Activated gamma-delta T cell (primary cell): Measurements from ENCODE around the gene MT1E.

ENCODE experiments used
- DNase-seq: peaks from one replicate; lab custom pipeline; 2025; lab: John Stamatoyannopoulos, UW

Gene MT1E

DNA sequence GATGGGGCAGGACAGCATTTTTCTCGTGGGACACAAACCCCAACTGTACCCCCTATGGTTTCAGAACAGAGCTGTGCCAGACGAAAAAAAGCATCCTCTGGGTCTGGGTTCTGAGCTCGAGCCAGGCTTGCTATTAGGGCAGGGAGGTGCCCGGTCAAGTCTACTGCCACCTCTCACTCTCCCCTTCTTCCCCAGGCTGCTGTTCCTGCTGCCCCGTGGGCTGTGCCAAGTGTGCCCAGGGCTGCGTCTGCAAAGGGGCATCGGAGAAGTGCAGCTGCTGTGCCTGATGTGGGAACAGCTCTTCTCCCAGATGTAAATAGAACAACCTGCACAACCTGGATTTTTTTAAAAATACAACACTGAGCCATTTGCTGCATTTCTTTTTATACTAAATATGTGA, 1.1 kb downstream of the MT1E start:
- no peak for DNase-seq

DNA sequence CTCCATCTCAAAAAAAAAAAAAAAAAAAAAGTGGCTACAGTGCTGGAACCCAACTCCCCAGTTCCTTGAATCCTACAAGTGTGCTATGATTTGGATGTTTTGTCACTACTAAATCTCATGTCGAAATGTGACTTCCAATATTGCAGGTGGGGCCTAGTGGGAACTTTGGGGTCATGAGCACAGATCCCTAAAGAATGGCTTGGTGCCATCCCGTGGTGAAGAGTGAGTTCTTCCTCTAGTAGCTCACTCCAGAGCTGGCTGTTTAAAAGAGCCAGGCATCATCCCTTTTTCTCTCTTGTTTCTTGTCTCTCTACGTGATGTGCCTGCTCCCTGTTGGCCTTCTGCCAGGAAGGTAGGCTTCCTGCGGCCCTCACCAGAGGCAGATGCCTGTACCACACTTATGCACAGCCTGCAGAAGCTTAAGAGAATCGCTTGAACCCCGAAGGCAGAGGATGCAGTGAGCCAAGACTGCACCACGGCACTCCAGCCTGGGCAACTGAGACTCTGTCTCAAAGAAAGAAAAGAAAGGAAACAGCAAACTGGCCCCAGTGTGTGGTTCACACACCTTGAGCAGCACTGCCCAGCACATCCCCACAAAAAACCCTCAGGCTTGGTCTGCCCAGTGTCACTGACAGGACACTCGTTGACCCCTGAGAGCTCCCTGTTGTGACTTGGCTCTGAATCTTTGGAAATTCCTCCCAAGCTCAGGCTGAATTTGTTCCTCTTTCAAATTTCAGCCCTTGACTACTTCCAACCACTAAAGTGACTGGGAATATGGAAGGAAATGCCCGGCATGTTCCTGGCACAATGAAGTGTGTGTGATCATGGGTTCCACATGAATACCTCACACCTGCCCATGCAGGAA, 3.1 kb downstream of the MT1E start:
- no peak for DNase-seq

DNA sequence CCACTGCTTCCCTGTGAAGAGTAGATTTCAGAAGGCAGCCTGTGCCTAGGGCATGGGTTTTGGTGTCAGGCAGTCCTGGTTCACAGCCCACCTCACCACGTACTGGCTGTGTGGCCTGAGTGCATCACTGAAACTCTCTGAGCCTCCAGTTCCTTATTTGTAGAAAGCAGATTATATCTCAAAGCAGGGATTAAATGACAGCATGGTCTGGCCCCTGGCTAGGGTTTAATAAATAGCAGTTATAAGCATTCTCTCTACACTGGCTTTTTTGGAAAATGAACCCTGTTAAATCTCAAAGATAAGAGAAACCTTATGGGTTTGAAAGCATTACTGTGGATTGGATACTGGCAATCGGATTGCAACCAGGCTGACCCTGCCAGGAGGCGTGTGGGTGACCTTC, 4.0 kb downstream of the MT1E start:
- DNase-seq: no peak

DNA sequence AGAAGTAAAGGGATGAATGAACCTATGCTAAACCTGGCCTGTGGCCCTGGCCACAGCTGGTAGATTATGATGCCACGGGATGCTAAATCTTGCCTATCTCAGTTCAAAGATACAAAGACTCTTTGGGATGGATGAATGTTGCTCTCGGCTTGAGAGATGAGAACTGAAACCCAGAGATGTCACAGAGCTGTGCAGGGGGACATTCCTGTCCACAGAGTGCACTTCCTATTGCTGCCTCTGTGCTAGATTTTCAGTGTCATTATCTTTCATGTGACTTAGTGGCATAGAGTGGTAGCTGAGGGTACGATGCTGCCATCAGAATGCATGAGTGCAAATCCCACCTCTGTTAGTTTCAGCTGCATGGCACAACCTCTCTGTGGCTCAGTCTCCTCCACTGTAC, 4.6 kb downstream of the MT1E start:
- no peak for DNase-seq

DNA sequence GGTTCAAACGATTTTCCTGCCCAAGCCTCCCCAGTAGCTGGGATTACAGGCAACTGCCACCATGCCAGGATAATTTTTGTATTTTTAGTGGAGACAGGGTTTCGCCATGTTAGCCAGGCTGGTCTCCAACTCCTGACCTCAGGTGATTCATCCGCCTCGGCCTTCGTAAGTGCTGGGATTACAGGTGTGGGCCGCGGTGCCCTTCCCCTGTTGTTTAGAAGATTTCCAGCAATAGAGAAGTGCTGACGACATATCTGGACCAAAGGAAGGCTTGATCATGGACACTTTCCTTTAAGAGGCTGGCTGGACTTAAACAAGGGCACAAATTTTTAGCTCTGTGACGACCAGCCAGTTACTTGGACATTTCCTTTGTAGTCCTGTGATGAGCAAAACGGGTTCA, 5.6 kb downstream of the MT1E start:
- no peak for DNase-seq

DNA sequence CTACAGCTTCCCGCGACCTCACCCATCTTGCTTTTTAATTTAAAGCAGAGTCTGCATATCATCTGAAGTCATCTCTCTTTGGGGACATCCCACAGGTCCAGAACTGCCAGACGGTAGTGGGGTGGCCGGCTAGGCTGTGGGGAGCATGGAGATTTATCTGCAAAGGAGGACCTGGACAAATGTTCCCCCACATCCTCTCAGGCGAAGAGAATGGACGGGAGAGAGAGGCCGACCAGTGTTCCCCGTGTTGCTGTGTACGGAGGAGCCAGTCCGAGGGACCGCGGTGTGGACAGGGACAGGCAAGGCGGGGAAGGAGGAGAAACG, 6.2 kb downstream of the MT1E start:
- no peak for DNase-seq

DNA sequence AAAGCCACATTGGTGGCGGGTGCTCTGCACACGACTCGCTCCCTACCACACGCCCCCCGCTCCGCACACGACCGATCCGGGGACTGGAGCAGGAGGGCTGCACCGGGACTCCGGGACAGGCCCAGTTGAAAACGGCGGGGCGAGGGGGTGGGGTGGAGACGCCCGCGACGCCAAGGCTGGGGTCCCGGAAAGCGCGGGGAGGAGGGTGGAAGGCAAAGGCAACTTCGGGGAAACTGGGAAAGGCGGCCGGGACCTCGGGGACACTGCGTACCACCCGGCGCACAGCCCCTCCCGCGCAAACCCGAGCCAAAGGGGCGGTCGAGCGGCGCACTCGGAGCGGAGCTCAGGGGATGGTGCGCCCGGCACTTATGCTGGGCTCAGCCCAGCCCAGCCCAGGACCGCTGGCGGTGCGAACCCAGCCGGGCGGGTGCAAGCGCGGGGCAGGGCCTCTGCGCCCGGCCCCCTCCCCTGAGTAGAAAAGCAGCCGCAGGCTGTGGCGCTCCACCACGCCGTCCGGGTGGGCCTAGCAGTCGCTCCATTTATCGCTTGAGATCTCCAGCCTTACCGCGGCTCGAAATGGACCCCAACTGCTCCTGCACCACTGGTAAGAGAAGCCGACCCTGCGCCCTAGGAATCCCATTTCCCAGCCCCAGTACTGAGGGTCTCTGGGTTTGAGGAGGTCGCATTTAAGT, 6.7 kb downstream of the MT1E start, which contains the start of gene MT1M:
TSS of gene MT1M (plus strand) at position 504 of the 692 bp plus-strand sequence. CDS start at position 577, 73 bp downstream.
- DNase-seq: no peak

DNA sequence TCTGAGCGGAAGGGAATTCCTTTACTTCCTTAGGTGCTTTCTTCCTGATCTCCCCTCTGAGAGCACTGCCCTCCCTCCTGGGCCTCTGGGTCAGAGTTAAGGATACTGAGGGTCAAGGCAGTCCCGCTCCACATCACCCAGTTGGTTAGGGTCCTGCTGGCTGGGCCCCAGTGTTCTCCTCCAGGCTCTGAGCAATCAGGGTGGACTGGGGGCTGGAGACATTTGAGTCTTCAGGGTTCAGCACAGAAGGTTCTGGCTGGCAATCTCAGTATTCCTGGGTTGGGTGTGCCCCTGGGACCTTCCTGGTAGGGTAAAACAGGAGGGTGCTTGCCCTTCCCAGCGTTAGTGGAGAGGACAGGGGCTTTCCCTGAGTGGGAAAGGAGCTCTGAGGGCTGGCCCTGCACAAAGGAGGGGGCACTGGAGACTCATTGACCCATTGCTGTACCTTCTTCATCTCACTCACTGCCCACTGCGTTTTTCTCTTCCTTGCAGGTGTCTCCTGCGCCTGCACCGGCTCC, 7.3 kb downstream of the MT1E start:
- no peak for DNase-seq

DNA sequence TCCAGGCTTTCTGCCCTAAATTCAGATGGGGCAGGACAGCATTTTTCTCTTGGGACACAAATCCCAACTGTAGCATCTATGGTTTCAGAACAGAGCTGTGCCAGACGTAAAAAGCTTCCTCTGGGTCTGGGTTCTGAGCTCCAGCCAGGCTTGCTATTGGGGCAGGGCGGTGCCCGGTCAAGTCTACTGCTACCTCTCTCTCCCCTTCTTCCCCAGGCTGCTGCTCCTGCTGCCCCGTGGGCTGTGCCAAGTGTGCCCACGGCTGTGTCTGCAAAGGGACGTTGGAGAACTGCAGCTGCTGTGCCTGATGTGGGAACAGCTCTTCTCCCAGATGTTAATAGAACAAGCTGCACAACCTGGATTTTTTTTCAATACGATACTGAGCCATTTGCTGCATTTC, 8.0 kb downstream of the MT1E start:
- DNase-seq: no peak

DNA sequence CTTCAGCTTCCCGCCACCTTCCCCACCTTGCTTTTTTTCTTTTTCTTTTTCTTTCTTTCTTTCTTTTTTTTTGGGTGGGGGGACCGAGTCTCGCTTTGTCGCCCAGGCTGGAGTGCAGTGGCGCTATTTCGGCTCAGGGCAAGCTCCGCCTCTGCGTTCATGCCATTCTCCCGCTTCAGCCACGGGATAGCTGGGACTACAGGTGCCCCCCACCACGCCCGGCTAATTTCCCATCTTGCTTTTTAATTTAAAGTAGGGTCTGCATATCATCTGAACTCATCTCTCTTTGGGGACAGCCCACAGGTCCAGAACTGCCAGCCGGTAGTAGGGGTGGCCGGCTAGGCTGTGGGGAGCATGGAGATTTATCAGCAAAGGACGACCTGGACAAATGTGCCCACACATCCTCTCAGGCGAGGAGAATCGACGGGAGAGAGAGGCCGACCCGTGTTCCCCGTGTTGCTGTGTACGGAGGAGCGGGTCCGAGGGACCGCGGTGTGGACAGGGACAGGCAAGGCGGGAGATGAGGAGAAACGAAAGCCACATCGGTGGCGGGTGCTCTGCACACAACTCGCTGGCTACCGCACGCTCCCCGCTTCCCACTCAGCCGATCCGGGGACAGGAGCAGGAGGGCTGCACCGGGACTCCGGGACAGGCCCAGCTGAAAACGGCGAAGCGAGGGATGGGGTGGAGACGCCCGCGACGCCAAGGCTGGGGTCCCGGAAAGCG, 9.3 kb downstream of the MT1E start:
- no peak for DNase-seq

DNA sequence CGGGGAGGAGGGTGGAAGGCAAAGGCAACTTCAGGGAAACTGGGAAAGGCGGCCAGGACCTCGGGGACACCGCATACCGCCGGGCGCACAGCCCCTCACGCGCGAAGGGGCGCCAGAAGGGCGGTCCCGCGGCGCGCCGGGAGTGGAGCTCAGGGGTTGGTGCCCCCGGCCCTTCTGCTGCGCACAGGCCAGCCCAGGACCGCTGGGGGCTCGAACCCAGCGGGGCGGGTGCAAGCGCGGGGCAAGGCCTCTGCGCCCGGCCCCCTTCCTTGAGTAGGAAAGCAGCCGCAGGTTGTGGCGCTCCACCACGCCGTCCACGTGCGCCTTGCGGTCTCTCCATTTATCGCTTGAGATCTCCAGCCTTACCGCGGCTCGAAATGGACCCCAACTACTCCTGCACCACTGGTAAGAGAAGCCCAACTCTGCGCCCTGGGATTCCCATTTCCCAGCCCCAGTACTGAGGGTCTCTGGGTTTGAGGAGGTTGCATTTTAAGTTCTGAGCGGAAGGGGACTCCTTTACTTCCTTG, 9.9 kb downstream of the MT1E start:
- no peak for DNase-seq

DNA sequence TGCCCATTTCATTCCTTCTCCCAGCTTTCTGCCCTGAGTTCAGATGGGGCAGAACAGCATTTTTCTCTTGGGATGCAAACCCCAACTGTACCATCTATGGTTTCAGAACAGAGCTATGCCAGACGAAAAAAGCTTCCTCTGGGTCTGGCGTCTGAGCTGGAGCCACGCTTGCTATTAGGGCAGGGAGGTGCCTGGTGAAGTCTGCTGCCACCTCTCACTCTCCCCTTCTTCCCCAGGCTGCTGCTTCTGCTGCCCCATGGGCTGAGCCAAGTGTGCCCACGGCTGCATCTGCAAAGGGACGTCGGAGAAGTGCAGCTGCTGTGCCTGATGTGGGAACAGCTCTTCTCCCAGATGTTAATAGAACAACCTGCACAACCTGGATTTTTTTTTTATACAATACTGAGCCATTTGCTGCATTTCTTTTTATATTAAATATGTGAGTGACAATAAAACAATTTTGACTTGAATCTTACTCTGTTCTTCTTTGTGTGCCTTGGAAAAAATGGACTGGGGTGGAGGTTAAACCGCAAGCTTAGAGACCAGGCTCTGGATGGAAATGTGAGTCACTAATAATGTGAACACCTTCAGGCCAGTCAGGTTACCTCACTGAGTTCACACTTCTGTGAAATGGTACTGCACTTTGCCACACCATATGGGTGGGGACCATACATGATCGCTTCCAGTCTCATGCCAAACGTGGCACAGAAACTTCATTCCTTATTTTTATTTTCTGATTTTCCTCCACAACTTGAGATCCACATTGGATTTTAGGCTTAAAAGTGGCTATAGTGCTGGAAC, 11.2 kb downstream of the MT1E start:
- DNase-seq: no peak

DNA sequence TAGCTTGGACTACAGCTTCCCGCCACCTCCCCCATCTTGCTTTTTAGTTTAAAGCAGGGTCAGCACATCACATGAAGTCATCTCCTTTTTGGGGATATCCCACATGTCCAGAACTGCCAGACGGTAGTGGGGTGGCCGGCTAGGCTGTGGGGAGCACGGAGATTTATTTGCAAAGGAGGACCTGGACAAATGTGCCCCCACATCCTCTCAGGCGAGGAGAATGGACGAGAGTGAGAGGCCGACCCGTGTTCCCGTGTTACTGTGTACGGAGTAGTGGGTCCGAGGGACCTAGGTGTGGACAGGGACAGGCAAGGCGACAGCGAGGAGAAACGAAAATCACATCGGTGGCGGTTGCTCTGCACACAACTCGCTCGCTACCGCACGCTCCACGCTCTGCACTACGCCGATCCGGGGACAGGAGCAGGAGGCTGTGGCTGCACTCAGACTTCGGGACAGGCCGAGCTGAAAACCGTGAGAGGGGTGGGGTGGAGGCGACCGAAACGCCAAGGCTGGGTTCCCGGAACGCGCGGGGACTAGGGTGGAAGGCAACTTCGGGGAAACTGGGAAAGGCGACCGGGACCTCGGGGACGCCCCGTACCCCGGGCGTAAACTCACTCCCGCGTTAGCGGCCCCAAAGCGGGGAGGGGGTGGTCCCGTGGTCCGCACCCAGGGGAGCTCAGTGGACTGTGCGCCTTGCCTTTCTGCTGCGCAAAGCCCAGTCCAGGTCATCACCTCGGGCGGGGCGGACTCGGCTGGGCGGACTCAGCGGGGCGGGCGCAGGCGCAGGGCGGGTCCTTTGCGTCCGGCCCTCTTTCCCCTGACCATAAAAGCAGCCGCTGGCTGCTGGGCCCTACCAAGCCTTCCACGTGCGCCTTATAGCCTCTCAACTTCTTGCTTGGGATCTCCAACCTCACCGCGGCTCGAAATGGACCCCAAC, 12.5 kb downstream of the MT1E start, which contains the start of gene MT1A:
TSS of gene MT1A (plus strand) at position 853 of the 937 bp plus-strand sequence. CDS start at position 926, 73 bp downstream.
- no peak for DNase-seq

DNA sequence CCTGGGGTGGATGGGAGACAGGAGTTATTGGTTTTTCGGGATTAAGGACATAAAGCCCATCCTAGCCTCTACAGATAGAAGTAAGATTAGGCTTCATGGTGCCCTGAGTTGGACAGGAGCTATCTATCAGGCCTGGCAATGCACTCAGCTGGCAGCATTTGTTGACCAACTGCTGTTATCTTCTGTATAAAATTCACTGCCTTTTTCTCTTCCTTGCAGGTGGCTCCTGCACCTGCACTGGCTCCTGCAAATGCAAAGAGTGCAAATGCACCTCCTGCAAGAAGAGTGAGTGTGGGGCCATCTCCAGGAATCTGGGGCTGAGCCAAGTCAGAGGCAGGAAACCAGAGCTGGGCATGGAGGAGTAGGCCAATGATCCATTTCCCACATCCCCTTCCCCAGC, 13.5 kb downstream of the MT1E start:
- DNase-seq: no peak

DNA sequence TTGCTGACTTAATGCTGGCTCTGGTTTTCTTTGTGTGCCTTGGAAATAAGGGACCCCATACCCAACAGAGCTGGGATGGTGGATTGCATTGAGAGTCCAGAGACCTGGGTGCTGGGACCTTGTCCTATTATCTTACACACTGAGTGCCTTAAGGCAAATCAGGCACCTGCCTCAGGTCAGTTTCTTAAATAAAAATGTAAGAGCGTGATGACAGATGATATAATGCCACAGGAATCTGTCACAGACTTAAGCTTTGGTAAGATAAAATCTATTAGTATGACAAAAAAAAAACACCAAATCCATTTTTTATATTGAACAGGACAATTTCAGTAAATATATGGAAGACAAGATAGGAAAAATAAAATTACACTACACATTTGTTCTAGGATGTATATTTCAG, 14.5 kb downstream of the MT1E start:
- DNase-seq: no peak

DNA sequence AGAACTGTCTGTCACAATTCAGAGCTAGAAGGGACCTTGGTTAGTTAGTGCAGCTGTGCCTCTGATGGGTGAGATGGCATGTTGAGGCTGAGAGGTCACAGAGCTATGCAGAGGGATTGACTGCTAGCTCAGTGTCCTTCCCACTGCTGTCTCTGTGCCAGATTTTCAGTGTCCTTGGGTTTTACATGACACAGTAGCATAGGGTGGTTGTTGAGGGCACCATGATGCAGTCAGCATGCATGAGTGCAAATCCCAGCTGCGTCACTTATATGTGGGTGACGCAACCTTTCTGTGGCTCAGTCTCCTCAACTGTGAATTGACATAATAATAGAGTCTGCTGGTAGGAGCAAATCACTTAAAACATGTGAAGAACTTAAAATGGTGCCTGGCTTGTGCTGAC, 15.6 kb downstream of the MT1E start:
- DNase-seq: no peak

DNA sequence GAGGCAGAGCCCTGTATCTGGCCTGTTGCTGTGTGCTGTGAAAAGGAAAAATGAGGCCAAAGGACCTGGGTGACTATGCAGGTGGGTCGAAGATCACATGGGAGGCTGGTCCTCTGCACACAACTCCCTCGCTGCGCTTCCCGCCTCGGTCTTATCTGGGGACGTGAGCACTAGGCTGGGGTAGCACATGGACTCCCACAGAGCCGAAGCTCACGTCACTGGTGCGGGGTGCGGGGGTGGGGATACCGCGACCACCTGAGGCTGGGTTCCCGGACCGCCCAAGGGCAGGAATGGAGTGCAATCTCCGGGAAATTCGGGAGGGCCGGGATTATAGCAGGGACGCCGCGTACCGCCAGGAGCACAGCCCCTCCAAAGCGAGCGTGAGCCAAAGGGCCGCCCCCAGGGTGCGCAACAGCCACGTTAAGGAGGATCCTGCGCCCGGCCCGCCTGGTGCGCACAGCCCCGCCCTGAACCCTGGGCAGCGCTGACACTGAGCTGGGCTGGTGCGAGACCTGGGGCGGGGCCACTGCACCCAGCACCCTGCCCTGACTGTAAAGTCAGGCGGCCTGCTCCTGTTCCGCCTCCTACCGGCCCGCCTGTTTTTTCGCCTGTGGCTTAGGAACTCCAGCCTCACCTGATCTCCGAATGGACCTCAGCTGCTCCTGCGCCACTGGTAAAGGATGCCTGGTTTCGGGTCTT, 17.6 kb downstream of the MT1E start:
- DNase-seq: peak; percentile 68

DNA sequence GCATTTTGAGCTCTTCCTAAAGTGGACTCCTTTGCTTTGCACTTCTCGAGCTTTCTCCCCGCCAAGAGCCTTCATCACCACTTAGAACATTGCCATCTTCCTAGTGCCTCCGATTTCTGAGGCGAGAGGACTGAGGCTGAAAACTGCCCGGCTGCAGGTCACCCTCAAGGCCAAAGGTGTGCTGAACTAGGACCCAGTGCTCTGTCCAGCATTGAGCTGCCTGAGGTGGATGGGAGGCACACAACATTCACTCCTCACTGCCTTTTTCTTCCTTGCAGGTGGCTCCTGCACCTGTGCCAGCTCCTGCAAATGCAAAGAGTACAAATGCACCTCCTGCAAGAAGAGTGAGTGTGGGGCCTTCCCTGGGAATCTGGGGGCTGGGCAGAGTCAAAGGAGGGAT, 18.3 kb downstream of the MT1E start:
- no peak for DNase-seq

DNA sequence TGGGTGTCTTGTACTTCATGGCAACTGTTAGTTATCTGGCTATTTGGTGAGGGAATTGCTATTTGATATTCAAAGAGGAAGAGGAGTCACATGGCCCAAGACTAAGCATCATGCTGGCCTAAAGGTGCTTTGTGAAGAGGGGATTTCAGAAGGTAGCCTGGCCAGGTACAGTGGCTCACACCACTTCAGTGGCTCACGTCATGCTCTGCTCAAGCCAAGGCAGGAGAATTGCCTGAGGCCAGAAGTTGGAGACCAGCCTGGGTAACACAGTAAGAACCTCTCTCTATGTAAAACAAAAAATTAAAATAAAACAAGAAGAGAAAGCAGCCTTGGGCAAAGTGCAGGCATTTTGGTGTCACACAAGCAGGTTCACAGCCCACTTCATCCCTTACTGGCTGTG, 19.7 kb downstream of the MT1E start:
- DNase-seq: no peak

DNA sequence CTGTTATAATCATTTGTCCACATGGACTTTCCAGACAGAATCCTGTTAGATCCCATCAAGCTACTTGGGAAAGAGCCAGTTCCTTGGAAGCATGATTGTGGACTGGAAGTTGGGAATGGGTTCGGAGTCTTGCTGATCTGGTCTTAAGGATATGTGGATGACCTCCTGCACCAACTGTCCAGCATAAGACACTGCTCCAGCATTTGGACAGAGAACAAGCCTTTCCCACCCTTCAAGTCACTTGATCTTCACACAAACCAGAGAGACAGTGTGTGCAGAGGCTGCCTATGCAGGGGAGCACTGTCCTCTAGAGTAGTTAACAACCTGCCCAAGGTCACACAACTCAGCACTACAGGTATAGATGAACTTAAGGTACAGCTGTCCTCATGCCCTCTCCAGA, 20.3 kb downstream of the MT1E start:
- no peak for DNase-seq
